ENCODE measurements around the gene TRIM63. TPM values are rescaled to one million over a fixed set of nuclear protein-coding genes. Genes with fewer than 3 reads are reported as not detected.
"Not testable (repeated sequence)": the region's sequence is repeated elsewhere in the genome, so short reads cannot be mapped to it uniquely, and the experiment has no call there.

The TRIM63 gene
- total RNA-seq, result not detected

DNA sequence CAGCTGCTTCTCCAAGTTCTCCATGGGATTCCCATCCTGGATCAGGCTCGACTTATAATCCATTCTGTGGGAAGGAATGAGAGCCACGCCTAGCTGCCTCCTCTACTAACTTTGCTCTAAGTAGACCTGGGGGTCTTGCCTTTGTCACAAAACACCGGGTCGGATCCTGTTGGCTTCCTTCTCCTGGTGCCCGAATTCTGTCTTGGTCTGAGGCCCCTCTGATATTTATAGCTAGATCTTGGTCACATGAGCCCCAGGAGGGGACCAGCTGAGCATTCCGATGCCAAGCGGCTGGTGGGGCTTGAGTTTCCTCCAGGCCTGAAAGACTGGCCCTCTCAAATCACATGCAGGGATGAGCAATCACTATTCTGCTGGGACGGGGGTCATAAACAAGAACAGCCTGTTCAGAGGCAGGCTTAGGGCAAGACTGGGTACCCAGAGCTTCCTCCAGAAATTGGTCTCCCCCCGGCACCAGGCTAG is at the start of gene TRIM63:
TSS of gene TRIM63 (minus strand) at position 199 of the 480 bp plus-strand sequence. CDS start at position 63, 136 bp downstream.
- no peak for ATAC-seq

DNA sequence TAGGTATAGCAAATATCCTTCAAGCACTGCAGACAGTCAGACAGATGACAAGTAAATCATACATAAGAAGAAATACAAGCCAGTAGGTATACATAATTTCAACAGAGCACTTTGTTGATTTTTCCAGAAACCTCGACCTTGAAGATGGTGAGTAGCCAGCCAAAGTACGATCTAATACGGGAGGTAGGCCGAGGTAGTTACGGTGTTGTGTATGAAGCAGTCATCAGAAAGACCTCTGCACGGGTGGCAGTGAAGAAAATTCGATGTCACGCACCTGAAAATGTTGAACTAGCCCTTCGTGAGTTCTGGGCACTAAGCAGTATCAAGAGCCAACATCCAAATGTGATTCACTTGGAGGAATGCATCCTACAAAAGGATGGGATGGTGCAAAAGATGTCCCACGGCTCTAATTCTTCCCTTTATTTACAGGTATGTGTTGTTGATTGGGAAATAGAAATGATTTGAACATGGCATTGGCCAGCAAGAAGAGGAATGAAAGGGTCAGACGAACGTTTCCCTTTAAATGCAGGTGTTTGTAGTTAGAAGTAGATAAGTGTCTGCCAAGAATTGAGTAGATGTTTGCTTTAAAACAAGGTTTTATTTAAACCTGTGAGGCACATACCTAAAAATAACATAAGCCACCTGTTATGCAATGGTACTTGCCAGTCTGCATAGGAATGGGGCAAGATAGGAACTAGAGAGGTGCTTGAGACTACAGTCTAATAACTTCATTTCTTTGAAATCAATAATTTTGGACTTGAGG is 46.9 kb upstream of the TRIM63 start:
- ATAC-seq, result no peak

DNA sequence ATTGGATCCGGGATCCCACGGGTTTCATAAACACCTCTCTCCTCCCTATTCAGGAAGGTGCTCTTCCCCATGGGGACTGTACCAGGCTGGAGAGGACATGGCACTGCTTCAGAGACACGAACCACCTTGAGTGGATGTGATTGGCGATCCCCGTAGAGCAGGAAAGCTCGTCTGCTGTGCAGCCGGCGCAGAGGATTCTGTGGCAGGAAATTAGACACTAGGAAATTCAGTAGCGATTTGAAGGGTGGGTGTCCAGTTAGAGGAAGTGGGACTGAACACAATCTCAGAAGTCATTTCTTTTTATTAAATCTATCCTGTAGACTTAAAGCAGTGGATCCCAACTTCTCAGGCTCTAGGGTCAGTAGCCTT is 45.0 kb upstream of the TRIM63 start:
- ATAC-seq, result peak; percentile 19

DNA sequence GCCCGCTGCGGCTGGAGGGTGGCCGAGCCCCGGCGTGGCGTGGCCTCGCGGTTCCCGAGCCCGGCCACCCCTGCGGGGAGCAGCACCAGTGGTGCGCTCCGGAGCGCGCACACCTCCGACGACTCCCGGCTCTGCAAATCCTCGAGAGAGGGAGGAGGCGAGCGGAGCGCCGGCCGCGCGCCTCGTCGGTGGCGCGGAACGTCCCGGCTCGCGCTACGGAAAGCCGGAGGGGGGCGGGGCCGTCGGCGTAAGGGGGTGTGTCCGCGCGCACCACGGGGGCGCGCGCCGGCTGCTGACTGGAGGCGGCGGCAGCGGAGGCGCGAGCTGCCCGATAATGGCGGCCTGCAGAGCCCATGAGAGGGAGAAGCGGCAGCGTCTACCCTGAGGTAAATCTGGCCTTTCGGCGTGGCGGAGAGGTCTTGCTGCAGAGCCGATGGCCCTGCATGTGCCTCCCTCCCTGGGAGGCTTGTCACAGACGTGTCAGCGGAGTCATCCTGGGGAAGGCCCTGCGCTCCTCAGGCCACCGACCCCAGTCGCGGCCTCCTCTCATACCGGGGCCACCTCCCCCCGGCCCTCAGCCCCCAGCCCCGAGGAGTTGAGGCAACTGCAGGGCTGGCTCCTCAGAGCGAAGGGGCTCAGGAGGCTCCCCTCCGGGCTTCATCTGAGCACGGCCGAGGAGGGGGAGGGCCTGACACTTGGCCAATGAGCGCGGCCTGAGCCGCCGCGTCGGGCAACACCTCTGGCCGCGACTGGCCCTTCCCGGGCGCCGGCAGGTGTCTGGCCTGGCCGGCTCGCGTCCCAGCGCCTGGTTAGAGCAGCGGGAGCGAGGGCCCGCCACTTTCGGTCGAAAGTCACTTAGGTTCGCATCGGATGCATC is 44.3 kb upstream of the TRIM63 start, which contains the start of gene PDIK1L:
TSS of gene PDIK1L (plus strand) at position 295 of the 877 bp plus-strand sequence. CDS start 2,485 bp downstream, outside the sequence.
- ATAC-seq, result peak; percentile 93

DNA sequence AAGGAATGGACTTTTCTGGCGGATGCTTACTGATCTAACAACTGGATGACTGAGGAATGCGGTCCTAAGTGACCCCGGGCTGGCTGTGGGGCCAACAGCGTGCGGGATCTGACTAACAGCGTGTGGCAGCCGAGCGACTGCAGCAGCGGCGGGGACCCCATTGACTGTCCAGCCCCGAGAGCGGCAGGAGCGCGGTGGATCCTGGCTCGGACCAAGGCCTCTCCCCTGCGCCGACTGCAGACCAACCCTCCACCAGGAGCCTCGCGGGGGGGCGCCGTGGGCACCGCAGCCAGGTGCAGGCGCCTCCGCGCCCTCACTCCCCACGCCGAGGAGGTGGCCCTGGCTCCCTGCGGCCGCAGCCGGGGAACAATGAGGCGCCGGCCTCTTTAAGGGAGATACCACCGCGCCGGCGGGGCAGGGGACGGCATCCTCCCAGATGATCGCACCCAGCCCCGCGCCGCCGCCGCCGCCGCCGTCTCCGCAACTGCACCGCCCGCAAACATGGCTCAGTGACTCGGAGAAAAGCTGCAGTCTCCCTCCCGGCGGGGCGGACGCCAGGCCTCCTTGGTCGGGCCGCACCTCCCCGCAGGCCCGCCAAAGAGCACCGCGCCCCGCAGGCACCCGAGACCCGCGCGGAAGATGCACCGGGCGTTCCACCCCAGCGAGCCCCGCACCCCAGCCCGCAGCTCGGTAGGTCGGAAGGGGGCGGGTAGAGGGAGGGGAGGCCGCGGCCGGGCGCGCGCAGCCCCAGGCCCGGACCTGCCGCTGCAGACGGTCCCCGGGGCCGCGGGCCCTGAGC is 43.5 kb upstream of the TRIM63 start:
- ATAC-seq, result peak; percentile 74

DNA sequence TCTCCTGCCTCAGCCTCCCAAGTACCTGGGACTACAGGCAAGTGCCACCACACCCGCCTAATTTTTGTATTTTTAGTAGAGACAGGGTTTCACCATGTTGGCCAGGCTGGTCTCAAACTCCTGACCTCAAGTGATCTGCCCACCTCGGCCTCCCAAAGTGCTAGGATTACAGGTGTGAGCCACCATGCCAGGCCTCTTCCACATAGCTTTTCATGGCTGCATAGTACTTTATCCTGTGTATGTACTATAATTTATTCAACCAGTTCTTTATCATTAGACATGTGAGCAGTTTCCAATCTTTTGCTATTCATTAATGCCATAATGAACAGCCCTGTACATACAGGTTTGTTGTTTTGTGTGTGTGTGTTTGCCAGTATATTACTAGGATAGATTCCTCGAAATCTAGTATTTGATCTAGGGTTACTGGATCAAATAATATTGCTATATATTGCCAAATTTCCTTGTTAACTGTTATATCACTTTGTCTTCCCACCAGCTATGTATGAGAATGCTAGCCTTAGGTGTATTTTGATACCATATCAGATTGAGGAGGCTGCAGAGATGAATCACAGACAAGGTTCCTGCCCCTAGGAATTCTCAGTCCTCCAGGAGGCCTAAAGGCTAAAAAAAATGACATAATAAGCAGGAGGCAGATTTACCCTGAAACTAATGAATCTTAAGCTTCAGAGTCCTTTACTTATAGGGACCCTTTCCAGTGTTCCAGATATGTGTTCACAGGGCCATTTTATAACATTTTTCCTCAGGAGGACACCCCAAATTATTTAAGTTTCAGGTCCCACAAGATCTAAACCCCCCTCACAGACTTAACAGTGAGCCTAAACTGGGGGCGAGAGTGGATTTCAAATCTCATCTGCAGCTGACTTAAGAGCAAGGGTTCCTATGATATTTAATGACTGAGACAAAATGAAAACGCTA is 42.1 kb upstream of the TRIM63 start:
- no peak for ATAC-seq

DNA sequence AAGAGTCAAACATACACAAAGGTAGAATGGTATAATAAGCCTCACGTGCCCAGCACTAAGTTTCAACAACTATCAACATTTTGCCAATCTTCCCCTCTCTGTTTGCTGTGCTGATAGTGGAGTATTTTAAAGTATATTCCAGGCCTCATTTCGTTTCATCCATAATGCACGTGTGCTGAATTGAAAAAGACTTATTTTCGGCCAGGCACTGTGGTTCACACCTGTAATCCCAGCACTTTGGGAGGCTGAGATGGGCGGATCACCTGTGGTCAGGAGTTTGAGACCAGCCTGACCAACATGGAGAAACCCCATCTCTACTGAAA is 37.8 kb upstream of the TRIM63 start:
- not testable (repeated sequence) for ATAC-seq

DNA sequence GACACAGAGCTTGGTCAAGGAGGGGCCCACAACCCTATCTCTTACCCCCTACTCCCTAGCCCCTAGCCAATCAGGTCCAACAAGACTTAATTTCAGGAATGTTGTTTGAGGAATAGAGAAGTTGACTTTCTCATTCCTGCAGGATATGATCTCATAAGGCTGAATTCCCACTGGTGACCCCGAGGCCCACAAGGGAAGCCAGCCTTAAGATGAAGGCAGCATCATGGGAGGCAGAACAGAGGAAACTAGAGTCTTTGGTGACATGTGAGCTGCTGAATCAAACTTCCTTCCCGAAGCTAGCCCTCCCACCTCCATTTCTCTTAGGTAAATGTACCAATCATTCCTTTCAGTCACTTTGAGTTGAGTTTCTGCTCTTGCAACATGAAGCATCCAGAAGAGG is 35.1 kb upstream of the TRIM63 start:
- ATAC-seq, result no peak

DNA sequence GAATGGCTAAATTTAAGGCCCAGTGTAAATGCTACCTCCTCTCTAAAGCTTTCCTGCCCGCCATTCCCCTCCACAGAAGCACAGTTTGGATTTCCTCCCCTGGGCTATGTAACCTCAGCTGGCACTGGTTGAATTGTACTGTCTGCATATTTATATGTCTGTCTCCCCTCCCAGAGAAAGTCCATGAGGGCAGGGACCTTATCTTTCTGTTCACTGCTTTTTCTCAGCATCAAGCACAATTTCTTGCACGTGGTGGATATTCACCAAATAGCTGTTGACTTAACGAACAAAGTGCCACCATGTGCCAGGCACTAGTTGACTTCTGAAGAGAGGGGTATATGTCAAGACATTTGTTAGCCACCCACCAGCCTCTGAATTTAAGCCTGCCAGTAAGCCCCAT is 34.7 kb upstream of the TRIM63 start:
- no peak for ATAC-seq

DNA sequence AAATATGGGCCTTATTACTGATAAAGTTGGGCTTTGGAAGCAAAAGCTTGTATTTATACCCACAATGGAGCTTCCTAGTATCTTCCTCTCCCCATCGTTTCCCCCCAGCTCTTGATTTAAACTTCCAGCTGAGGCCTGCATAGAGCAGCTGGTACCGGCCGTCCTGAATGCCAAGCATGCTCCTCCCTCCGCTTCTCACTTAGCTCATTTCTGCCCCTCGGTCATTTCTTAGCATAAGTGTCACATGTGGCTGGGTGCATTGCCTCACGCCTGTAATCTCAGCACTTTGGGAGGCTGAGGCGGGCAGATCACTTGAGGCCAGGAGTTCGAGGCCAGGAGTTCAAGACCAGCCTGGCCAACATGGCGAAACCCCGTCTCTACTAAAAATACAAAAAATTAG is 32.8 kb upstream of the TRIM63 start:
- ATAC-seq, result not testable (repeated sequence)

DNA sequence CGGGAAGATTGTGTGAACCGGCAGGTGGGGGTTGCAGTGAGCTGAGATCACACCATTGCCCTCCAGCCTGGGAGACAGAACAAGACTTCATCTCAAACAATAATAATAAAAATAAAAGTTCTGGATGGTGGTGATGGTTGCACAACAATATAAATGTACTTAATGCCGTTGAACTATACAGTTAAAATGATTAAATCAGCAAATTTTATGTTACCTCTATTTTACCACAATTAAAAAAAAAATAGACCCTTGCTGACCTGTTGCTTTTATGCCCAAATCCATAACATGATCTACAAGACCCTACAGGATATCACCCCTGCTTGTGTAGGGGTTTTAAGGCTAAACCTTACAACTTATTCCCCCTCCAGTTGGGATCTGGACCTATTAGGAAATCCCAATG is 32.4 kb upstream of the TRIM63 start:
- ATAC-seq, result no peak

DNA sequence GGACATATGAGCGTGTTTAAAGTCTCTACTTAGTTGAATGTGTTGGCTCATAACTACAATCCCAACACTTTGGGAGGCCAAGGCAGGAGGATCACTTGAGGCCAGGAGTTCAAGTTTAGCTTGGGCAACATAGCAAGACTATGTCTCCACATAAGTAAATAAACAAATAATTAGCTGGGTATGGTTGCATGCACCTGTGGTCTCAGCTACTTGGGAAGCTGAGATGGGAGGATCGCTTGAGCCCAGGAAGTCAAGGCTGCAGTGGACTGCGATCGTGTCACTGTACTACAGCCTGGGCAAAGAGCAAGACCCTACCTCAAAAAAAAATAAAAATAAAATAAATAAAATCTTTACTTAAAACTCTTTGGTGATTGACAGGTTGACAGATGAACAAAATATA is 31.2 kb upstream of the TRIM63 start:
- no peak for ATAC-seq

DNA sequence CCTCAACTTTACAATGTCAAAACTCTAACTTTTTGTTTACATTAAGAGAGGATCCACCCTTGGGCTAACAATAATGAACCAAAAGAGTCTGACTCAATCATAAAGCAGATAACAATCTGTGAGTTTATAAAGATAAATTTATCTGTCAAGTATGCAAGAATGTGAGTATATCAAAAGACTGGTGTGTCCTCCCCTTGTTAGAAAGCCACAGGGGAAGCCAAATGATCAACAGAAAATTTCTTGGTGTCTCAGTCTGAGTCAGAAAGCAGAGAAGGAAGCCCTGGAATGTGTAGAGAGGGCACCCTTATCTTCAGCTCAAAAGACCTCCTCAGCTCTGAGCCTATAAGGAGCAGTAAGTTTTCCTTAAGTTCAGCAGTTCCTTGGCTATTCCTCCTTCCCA is 30.3 kb upstream of the TRIM63 start:
- no peak for ATAC-seq

DNA sequence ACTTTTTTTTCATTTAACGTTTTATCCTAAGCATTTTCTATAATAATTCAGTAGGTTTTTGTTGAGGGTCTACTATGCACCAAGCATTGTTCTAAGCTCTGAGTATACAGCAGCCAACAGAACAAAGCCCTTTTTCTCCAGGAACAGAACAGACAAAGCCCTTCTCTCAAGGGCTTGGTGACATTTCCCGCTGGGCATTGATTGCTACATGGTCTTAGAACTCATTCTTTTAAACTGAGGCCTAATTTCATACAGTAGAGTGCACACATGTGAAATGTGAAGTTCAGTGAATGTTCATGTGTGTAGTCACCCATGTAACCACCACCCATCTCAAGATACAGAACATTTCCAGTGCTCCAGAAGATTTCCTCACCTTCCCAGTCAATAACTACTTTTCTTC is 29.0 kb upstream of the TRIM63 start:
- ATAC-seq, result no peak

DNA sequence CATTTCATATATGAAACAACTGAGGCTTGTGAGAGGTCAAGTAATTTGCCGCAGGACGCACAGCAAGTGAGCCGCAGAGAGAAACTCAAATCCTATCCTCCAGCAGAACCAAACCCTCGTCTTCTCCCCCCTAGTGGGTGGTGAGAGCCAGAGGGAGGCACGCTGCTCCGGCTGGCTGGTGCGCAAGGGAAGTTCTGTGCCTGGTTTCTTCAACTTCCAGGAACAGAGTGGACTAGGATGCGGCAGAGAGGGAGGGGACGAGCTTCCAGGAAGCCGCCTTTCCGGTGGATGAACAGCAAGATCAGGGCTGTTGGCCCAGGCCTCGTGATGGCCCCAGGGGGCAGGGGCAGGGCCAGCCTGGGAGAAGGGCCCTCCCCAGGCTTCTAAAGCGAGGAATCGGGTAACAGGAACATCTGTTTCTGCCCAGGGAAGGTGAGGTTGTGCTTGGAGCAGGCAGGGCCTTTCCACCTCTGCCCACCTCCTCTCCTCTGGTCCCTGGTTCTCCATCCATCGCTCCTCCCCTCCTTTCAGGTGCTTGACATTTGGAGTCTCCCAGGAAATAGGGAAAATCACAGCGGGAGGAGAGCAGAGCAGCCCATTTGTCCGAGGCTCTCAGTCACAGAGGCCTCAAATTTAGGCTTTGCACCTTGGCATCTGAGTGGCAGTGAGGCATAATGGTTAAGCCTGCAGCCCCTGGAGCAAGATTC is 27.4 kb upstream of the TRIM63 start:
- ATAC-seq, result peak; percentile 62

DNA sequence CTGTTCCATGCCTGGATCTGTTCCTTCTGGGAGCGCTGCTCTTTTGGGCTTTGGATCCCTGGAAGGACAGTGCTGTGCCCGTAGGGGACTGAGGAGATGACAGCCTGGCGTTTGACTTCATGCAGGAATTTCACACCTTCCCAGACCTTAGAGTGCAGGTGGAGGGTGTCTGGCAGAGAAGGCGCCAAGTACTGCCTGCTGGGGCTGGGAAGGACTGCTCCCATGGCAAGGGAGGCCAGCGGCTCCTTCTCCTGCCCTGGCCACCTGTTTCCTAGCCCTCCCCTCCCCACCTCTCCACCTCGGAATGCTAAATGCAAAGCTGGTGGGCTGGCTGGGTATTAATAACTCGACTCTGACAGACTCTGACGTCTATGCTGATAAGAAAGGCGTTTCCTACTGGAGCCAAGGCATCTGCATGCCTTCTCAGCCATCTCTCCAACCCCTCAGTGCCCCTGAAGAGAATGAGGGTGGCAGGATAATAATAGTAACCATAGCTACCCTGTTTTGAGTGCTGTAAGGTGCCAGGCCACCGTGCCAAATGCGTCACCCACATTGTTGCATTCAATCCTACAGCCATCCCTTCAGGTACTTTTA is 26.7 kb upstream of the TRIM63 start:
- ATAC-seq, result peak; percentile 38

DNA sequence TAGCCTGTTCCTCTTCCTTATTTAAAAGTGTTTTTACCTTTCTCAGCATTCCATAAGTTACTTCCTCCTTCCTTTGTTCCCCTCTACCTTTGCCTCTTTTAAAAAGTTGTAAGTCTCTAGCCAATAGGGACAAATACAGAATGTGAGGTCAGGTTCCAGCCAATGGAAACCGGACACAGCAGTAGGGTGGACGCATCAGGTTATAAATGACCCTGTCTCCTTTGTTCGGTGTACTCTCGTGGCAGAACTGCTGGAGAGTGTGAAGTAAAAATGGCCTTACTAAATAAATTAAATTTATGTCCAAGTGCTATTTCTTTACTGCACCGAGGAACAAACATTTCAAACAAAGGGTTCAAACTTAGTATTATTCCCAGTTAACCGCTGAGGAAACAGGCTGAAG is 26.1 kb upstream of the TRIM63 start:
- ATAC-seq, result not testable (repeated sequence)

DNA sequence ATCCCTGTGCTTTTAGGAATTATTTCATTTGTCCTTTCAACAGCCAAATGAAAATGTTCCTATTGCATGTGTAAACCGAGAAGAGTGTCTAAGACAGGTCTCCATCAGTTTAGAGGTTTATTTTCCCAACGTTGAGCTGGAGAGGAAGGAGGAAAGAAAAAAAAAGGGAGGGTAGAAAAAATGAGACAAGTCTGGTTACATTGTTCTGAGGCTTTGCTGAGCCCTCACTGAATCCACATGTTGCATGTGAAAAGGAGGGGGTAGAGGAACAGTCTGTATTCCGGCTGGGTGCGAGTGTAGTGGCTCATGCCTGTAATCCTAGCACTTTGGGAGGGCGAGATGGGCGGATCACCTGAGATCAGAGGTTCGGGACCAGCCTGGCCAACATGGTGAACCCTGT is 25.0 kb upstream of the TRIM63 start:
- no peak for ATAC-seq

DNA sequence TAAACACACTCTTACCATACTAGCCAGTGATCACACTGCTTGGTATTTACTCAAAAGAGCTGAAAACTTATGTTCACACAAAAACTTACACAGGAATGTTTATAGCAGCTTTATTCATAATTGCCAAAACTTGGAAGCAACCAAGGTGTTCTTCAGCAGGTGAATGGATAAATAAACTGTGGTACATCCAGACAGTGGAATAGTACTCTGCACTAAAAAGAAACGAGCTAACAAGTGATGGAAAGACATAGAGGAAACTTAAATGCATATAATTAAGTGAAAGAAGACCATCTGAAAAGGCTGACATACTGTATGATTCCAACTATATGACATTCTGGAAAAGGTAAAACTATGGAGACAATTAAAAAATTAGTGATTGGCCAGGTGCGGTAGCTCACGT is 23.5 kb upstream of the TRIM63 start:
- no peak for ATAC-seq

DNA sequence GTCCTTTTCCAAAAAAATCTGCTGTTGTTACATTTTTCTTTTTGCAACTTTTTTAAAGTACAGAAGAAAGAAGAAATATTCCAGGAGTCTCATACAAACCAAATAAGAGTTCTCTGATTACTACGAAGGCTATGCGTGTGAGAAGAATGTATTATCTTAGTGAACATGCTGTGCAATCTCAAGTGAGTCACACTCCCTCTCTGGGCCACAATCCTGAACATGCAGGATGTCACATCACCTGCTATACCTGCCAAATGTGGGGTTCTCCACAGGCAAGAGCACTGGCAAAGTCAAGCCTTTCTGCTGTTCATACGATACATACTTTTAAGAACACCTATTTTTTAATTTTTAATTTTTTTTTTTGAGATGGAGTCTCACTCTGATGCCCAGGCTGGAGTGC is 21.7 kb upstream of the TRIM63 start:
- ATAC-seq, result no peak

DNA sequence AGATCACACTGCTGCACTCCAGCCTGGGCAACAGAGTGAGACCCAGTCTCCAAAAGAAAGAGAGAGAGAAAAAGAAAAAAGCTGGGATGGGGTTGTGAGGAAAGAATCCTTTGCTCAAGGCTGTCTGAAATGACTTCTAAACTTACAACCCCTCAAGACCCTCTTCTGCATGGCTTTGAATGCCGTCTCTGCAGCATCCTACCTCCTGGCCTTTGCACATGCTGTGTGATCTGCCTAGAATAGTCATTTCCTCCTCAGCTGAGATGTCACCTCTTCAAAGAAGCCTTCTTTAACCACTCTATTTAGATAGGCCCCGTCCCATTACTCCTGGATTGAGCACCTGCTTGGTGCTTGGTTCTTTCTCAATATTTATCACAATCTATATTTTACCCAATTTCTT is 17.4 kb upstream of the TRIM63 start:
- ATAC-seq, result no peak
